Activated T-helper 2 cell treated with anti-CD3 and anti-CD28 coated beads, Interferon-gamma antibody, Interleukin-2, Interleukin-4, amounts not matched to agents 10 μg/mL and 5 μg/mL and 100 μg/mL, durations not matched to agents 14 hours and 24 hours and 36 hours (primary cell): ENCODE results near the gene P2RY6. TPM values are rescaled to one million over a fixed set of nuclear protein-coding genes. Genes with fewer than 3 reads are reported as not detected.

Source experiments
- DNase-seq: peaks from one replicate; pipeline ENCODE4 v3.0.0; 2021; ENCODE audit warnings: low spot score
- H3K27ac Mint-ChIP-seq: one replicate; pipeline ENCODE4 v1.8.0; 2021; ENCODE audit warnings: mixed read lengths
- H3K27me3 Mint-ChIP-seq: one replicate; pipeline ENCODE4 v1.8.0; 2021; ENCODE audit warnings: low read depth, mixed read lengths
- H3K36me3 Mint-ChIP-seq: one replicate; pipeline ENCODE4 v1.8.0; 2021; ENCODE audit warnings: low read depth, mixed read lengths
- H3K4me1 Mint-ChIP-seq: one replicate; pipeline ENCODE4 v1.8.0; 2021; ENCODE audit warnings: low read depth, mixed read lengths
- H3K4me3 Mint-ChIP-seq: one replicate; pipeline ENCODE4 v1.8.0; 2021; ENCODE audit warnings: low read depth, mild to moderate bottlenecking, moderate library complexity, mixed read lengths
- H3K9me3 Mint-ChIP-seq: one replicate; pipeline ENCODE4 v1.8.0; 2021; ENCODE audit warnings: mixed read lengths
- intact Hi-C: fragments of 100-400 bp; cut with micrococcal nuclease; formaldehyde crosslinking; loops from one replicate; pipeline ENCODE4 v1.15.1; 2023
- total RNA-seq: library from RNA; stranded (reverse); gene quantifications from 2 replicates; pipeline ENCODE4 v1.2.3, GENCODE V29; 2022

P2RY6 gene
- total RNA-seq, 1 donor from 2014 or later = not detected

- intact Hi-C loops = no loop called here
- Mint-ChIP-seq H3K4me1 (peaks cover 10% of the 10 kb centered on the region), H3K27ac (no peak overlapping the region), H3K27me3 (peaks cover 15% of the 10 kb centered on the region), H3K4me3 (no peak overlapping the region), H3K36me3 (no peaks in the 10 kb centered on the region), H3K9me3 (no peaks in the 10 kb centered on the region)
- DNase-seq = no peak
Observed at GRCh38 chr11:73315293-73316020, 43.3 kb downstream of the P2RY6 start.

GRCh38 chr11:73316422-73316821 is 44.3 kb downstream of the P2RY6 start:
- H3K27ac Mint-ChIP-seq = no peak overlapping the region
- no peaks in the 10 kb centered on the region for H3K36me3 Mint-ChIP-seq
- H3K4me3 Mint-ChIP-seq = no peak overlapping the region
- H3K9me3 Mint-ChIP-seq = no peaks in the 10 kb centered on the region
- H3K4me1 Mint-ChIP-seq = peaks cover 10% of the 10 kb centered on the region
- DNase-seq = no peak
- intact Hi-C loops = no loop called here
- H3K27me3 Mint-ChIP-seq = peaks cover 14% of the 10 kb centered on the region

GRCh38 chr11:73317373-73317772 is 45.2 kb downstream of the P2RY6 start:
- H3K27me3 Mint-ChIP-seq = peaks cover 10% of the 10 kb centered on the region
- DNase-seq = no peak
- H3K9me3 Mint-ChIP-seq = no peaks in the 10 kb centered on the region
- intact Hi-C loops = no loop called here
- H3K4me3 Mint-ChIP-seq = no peak overlapping the region
- H3K4me1 Mint-ChIP-seq = peaks cover 13% of the 10 kb centered on the region
- H3K36me3 Mint-ChIP-seq = no peaks in the 10 kb centered on the region
- no peak overlapping the region for H3K27ac Mint-ChIP-seq

- peaks cover 13% of the 10 kb centered on the region for H3K4me1 Mint-ChIP-seq
- H3K36me3 Mint-ChIP-seq = no peaks in the 10 kb centered on the region
- intact Hi-C loops = no loop called here
- no peaks in the 10 kb centered on the region for H3K9me3 Mint-ChIP-seq
- H3K27ac Mint-ChIP-seq = no peak overlapping the region
- H3K27me3 Mint-ChIP-seq = peaks cover 10% of the 10 kb centered on the region
- no peak overlapping the region for H3K4me3 Mint-ChIP-seq
- DNase-seq = no peak
Observed at GRCh38 chr11:73317803-73318202, 45.7 kb downstream of the P2RY6 start.

GRCh38 chr11:73318501-73319011 is 46.4 kb downstream of the P2RY6 start:
- Mint-ChIP-seq H3K4me1 (peaks cover 12% of the 10 kb centered on the region), H3K4me3 (no peak overlapping the region), H3K27ac (no peak overlapping the region), H3K36me3 (no peaks in the 10 kb centered on the region), H3K27me3 (peaks cover 10% of the 10 kb centered on the region), H3K9me3 (no peaks in the 10 kb centered on the region)
- DNase-seq = no peak
- intact Hi-C loops = no loop called here

- Mint-ChIP-seq H3K9me3 (no peaks in the 10 kb centered on the region), H3K27ac (no peak overlapping the region), H3K36me3 (no peaks in the 10 kb centered on the region), H3K4me3 (no peak overlapping the region), H3K27me3 (peaks cover 7% of the 10 kb centered on the region), H3K4me1 (peaks cover 6% of the 10 kb centered on the region)
- intact Hi-C loops = no loop called here
- no peak for DNase-seq
Observed at GRCh38 chr11:73320763-73321603, 48.8 kb downstream of the P2RY6 start.

- Mint-ChIP-seq H3K9me3 (no peaks in the 10 kb centered on the region), H3K27ac (no peak overlapping the region)
- intact Hi-C loops = no loop called here
Observed at GRCh38 chr11:73321604-73322381, 49.7 kb downstream of the P2RY6 start.

GRCh38 chr11:73322382-73323306 is 50.5 kb downstream of the P2RY6 start:
- DNase-seq = no peak
- intact Hi-C loops = no loop called here
- Mint-ChIP-seq H3K27ac (no peak overlapping the region), H3K36me3 (no peaks in the 10 kb centered on the region), H3K9me3 (no peaks in the 10 kb centered on the region), H3K27me3 (peaks cover 2% of the 10 kb centered on the region), H3K4me3 (no peak overlapping the region), H3K4me1 (peaks cover 6% of the 10 kb centered on the region)

More at GRCh38 chr11:73321604-73322381, 49.7 kb downstream of the P2RY6 start:
- Mint-ChIP-seq H3K27me3 (peaks cover 2% of the 10 kb centered on the region), H3K4me3 (no peak overlapping the region), H3K4me1 (peaks cover 6% of the 10 kb centered on the region), H3K36me3 (no peaks in the 10 kb centered on the region)
- no peak for DNase-seq

GRCh38 chr11:73323464-73323863 is 51.3 kb downstream of the P2RY6 start:
- peaks cover 2% of the 10 kb centered on the region for H3K27me3 Mint-ChIP-seq
- no peak for DNase-seq
- H3K27ac Mint-ChIP-seq = no peak overlapping the region
- no peaks in the 10 kb centered on the region for H3K9me3 Mint-ChIP-seq
- intact Hi-C loops = no loop called here
- peaks cover 6% of the 10 kb centered on the region for H3K4me1 Mint-ChIP-seq
- H3K4me3 Mint-ChIP-seq = no peak overlapping the region
- no peaks in the 10 kb centered on the region for H3K36me3 Mint-ChIP-seq

- no peak overlapping the region for H3K4me3 Mint-ChIP-seq
- DNase-seq = no peak
- no peaks in the 10 kb centered on the region for H3K36me3 Mint-ChIP-seq
- intact Hi-C loops = no loop called here
- H3K9me3 Mint-ChIP-seq = no peaks in the 10 kb centered on the region
- H3K27ac Mint-ChIP-seq = no peak overlapping the region
- H3K4me1 Mint-ChIP-seq = peaks cover 6% of the 10 kb centered on the region
- H3K27me3 Mint-ChIP-seq = peaks cover 2% of the 10 kb centered on the region
Observed at GRCh38 chr11:73324116-73324515, 52.0 kb downstream of the P2RY6 start.

GRCh38 chr11:73324665-73325035 is 52.5 kb downstream of the P2RY6 start:
- Mint-ChIP-seq H3K4me3 (no peak overlapping the region), H3K36me3 (no peaks in the 10 kb centered on the region), H3K27me3 (peaks cover 2% of the 10 kb centered on the region), H3K27ac (no peak overlapping the region), H3K9me3 (no peaks in the 10 kb centered on the region), H3K4me1 (peaks cover 6% of the 10 kb centered on the region)
- no peak for DNase-seq
- intact Hi-C loops = no loop called here
